Caco-2 (cell line): ENCODE results near the gene PXMP4. TPM values are rescaled to one million over a fixed set of nuclear protein-coding genes. Genes with fewer than 3 reads are reported as not detected.

Experiments
- BruUV-seq: library from RNA; stranded (reverse); fragments of 400-500 nt; replicated peaks from 2 replicates; lab custom pipeline; 2021; lab: Mats Ljungman, UMichigan
- CTCF ChIA-PET: fragments of 300-600 bp; sonication (Branson Sonifier 250); formaldehyde crosslinking; loops from one replicate; lab custom pipeline; 2022; ENCODE audit warnings: antibody characterized with exemption; lab: Charles Lee
- POLR2A ChIA-PET: fragments of 300-600 bp; sonication (Branson Sonifier 250); formaldehyde crosslinking; loops from one replicate; lab custom pipeline; 2022; ENCODE audit warnings: antibody characterized with exemption; lab: Charles Lee
- DNase-seq, 2 experiments: peaks; one replicate each; pipeline versions ENCODE4 v3.0.0 to v3.0.0-alpha.2; 2020 to 2022
- H3K27me3 ChIP-seq: replicated peaks from 2 replicates; pipeline ENCODE4 v1.6.0; 2011; ENCODE audit warnings: low read length; ENCODE audit not compliant: control insufficient read depth, insufficient read depth
- H3K36me3 ChIP-seq: 2 replicates; pipeline ENCODE4 v1.5.1; 2011; ENCODE audit warnings: low read length; ENCODE audit not compliant: control insufficient read depth, insufficient read depth
- H3K4me1 ChIP-seq: fragments of 250-450 bp; sonication (Bioruptor Pico); 2 replicates; pipeline ENCODE4 v1.5.1; 2020; ENCODE audit warnings: mild to moderate bottlenecking
- H3K4me3 ChIP-seq: 2 replicates; pipeline ENCODE4 v1.5.1; 2011; ENCODE audit warnings: low read depth, mild to moderate bottlenecking, control low read depth, low read length
- H3K9me3 ChIP-seq: fragments of 250-450 bp; sonication (Bioruptor Pico); 2 replicates; pipeline ENCODE4 v1.5.1; 2020; ENCODE audit warnings: mild to moderate bottlenecking, moderate library complexity
- H3K27ac Mint-ChIP-seq: one replicate; pipeline ENCODE4 v1.8.0; 2022; ENCODE audit warnings: mixed read lengths; ENCODE audit not compliant: unreplicated experiment
- H3K27me3 Mint-ChIP-seq: one replicate; pipeline ENCODE4 v1.8.0; 2022; ENCODE audit warnings: mixed read lengths; ENCODE audit not compliant: insufficient read depth, unreplicated experiment
- H3K36me3 Mint-ChIP-seq: one replicate; pipeline ENCODE4 v1.8.0; 2022; ENCODE audit warnings: mild to moderate bottlenecking, mixed read lengths; ENCODE audit not compliant: insufficient read depth, unreplicated experiment
- H3K4me1 Mint-ChIP-seq: one replicate; pipeline ENCODE4 v1.8.0; 2022; ENCODE audit warnings: low read depth, mixed read lengths; ENCODE audit not compliant: unreplicated experiment
- H3K4me3 Mint-ChIP-seq: one replicate; pipeline ENCODE4 v1.8.0; 2022; ENCODE audit warnings: mild to moderate bottlenecking, moderate library complexity, mixed read lengths; ENCODE audit not compliant: unreplicated experiment
- H3K9me3 Mint-ChIP-seq: one replicate; pipeline ENCODE4 v1.8.0; 2022; ENCODE audit warnings: mixed read lengths; ENCODE audit not compliant: unreplicated experiment
- intact Hi-C: fragments of 100-400 bp; cut with micrococcal nuclease; formaldehyde crosslinking; loops from one replicate; pipeline ENCODE4 v1.10.0; 2022; ENCODE audit not compliant: unreplicated experiment
- total RNA-seq: library from RNA; stranded (reverse); gene quantifications from 2 replicates; pipeline ENCODE4 v1.2.3, GENCODE V29; 2022
- TF ChIP-seq, protein P1 (sequence below), 2 experiments: fragments of 200-600 bp in 1 of 2; IDR thresholded peaks; 1 replicate in 1 of 2; 2 replicates in 1 of 2; pipeline versions ENCODE4 v1.5.1 to v1.8.0; 2011 to 2022; ENCODE audit warnings: antibody characterized with exemption in 1 of 2, control low read depth in 1 of 2, inconsistent platforms in 1 of 2, low read depth in 1 of 2, low read length in 1 of 2, mild to moderate bottlenecking in 1 of 2, moderate library complexity in 1 of 2; ENCODE audit not compliant: insufficient read depth in 1 of 2, severe bottlenecking in 1 of 2, unreplicated experiment in 1 of 2

PXMP4 gene
- total RNA-seq, 1 experiment from 2014 or later: 39.5 TPM

- Mint-ChIP-seq H3K27me3 (no peaks in the 10 kb centered on the region), H3K36me3 (peaks cover 86% of the 10 kb centered on the region), H3K27ac (peak overlapping the region; percentile 86), H3K4me1 (peaks cover 16% of the 10 kb centered on the region), H3K4me3 (peak overlapping the region; percentile 84), H3K9me3 (no peaks in the 10 kb centered on the region)
- POLR2A ChIA-PET: interaction anchor here (0.6 to 2.3 kb wide), 9 partner anchors 9 to 186 kb away, joined by 3 to 26 read pairs (median 6); partner anchors contain the start of genes CBFA2T2, PXMP4 and ZNF341
- Histone ChIP-seq H3K9me3 (no peaks in the 10 kb centered on the region), H3K27me3 (no peaks in the 10 kb centered on the region), H3K36me3 (peaks cover 2% of the 10 kb centered on the region), H3K4me3 (peak overlapping the region; percentile 86), H3K4me1 (peaks cover 25% of the 10 kb centered on the region)
- TF ChIP-seq, protein P1, sequence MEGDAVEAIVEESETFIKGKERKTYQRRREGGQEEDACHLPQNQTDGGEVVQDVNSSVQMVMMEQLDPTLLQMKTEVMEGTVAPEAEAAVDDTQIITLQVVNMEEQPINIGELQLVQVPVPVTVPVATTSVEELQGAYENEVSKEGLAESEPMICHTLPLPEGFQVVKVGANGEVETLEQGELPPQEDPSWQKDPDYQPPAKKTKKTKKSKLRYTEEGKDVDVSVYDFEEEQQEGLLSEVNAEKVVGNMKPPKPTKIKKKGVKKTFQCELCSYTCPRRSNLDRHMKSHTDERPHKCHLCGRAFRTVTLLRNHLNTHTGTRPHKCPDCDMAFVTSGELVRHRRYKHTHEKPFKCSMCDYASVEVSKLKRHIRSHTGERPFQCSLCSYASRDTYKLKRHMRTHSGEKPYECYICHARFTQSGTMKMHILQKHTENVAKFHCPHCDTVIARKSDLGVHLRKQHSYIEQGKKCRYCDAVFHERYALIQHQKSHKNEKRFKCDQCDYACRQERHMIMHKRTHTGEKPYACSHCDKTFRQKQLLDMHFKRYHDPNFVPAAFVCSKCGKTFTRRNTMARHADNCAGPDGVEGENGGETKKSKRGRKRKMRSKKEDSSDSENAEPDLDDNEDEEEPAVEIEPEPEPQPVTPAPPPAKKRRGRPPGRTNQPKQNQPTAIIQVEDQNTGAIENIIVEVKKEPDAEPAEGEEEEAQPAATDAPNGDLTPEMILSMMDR (IDR thresholded peaks at IDR 0.05; ENCODE audit: insufficient read depth in 1 of 2, low read depth in 1 of 2, low read length in 1 of 2, severe bottlenecking in 1 of 2, unreplicated experiment in 1 of 2): no peak
- peak; percentile 89 to 94 for DNase-seq
- intact Hi-C loops: no loop called here
- BruUV-seq: no TSS peak
- CTCF ChIA-PET: interaction anchor here (0.6 to 6.5 kb wide), 5 partner anchors 10 to 1810 kb away, joined by 3 to 127 read pairs (median 5); partner anchors contain the start of genes CBFA2T2 and SNTA1
These were observed 56.7 kb downstream of the PXMP4 start for GRCh38 chr20:33663161-33664084.

- Mint-ChIP-seq H3K4me3 (peak within 1 kb of the TSS; percentile 84), H3K9me3 (no peaks in the 10 kb centered on the region), H3K27me3 (no peaks in the 10 kb centered on the region), H3K27ac (peak within 1 kb of the TSS; percentile 86), H3K4me1 (peaks cover 16% of the 10 kb centered on the region), H3K36me3 (peaks cover 82% of the 10 kb centered on the region)
- ChIA-PET POLR2A (interaction anchor here (1.8 kb wide), 1 partner anchor 172 kb away, joined by 13 read pairs; the partner anchor contains the start of gene CBFA2T2), CTCF (no interaction called here)
- H3K4me1 ChIP-seq: peaks cover 25% of the 10 kb centered on the region
- H3K36me3 ChIP-seq: no peaks in the 10 kb centered on the region
- no TSS peak for BruUV-seq
- H3K9me3 ChIP-seq: no peaks in the 10 kb centered on the region
- TF ChIP-seq, protein P1 (IDR thresholded peaks at IDR 0.05; ENCODE audit: insufficient read depth in 1 of 2, low read depth in 1 of 2, low read length in 1 of 2, severe bottlenecking in 1 of 2, unreplicated experiment in 1 of 2): no peak
- intact Hi-C loops: no loop called here
- no peaks in the 10 kb centered on the region for H3K27me3 ChIP-seq
- peak within 1 kb of the TSS; percentile 86 for H3K4me3 ChIP-seq
- DNase-seq: peak in 1 of 2 experiments; percentile 38
These were observed 57.9 kb downstream of the PXMP4 start, which contains the start of gene C20orf144 for GRCh38 chr20:33662172-33662571. C20orf144 (plus strand) TSS chr20:33662327; CDS start chr20:33662346, 19 bp downstream.

- intact Hi-C loops: no loop called here
- Mint-ChIP-seq H3K4me3 (no peak overlapping the region), H3K36me3 (peaks cover 86% of the 10 kb centered on the region), H3K4me1 (peaks cover 16% of the 10 kb centered on the region), H3K27ac (no peak overlapping the region), H3K27me3 (no peaks in the 10 kb centered on the region), H3K9me3 (no peaks in the 10 kb centered on the region)
- POLR2A ChIA-PET: no interaction called here
- no TSS peak for BruUV-seq
- Histone ChIP-seq H3K36me3 (0 out of 2 replicates have a peak, but pooled peaks cover 1% of the 10 kb centered on the region), H3K27me3 (no peaks in the 10 kb centered on the region), H3K9me3 (no peaks in the 10 kb centered on the region), H3K4me1 (peaks cover 18% of the 10 kb centered on the region), H3K4me3 (no peak overlapping the region)
- TF ChIP-seq, protein P1 (IDR thresholded peaks at IDR 0.05; ENCODE audit: insufficient read depth in 1 of 2, low read depth in 1 of 2, low read length in 1 of 2, severe bottlenecking in 1 of 2, unreplicated experiment in 1 of 2): no peak
- peak in 1 of 2 experiments; percentile 37 for DNase-seq
- CTCF ChIA-PET: no interaction called here
These were observed 59.4 kb downstream of the PXMP4 start for GRCh38 chr20:33660685-33661058.
